ENCODE data around the gene HAUS8. TPM values are rescaled to one million over a fixed set of nuclear protein-coding genes. Genes with fewer than 3 reads are reported as not detected.

HAUS8 gene
- total and polyA plus RNA-seq, 2 donors (not counting 3 experiments of a cell fraction or from before 2014, with no cell fraction given): 9.6 to 30.3 TPM

GRCh38 chr19:17116996-17117702 is 41.9 kb upstream of the HAUS8 start:
- ChIA-PET POLR2A (no interaction called here), CTCF (interaction anchor here (0.6 kb wide), 1 partner anchor 30 kb away, joined by 3 read pairs; no protein-coding TSS in a partner anchor)
- no peaks in the 10 kb centered on the region for H3K4me1 ChIP-seq (ENCODE audit: control insufficient read depth, extremely low read depth, insufficient read depth, low read length)
- no peaks in the 10 kb centered on the region for H3K27me3 ChIP-seq (ENCODE audit: control insufficient read depth in 2 of 2, insufficient read depth in 2 of 2, low read length in 2 of 2)
- BruUV-seq (replicated peaks): no TSS peak
- H3K9me1 ChIP-seq (replicated peaks; ENCODE audit: control insufficient read depth, extremely low read depth, insufficient read depth, low read length): no peaks in the 10 kb centered on the region
- no peaks in the 10 kb centered on the region for H4K20me1 ChIP-seq (replicated peaks; ENCODE audit: control insufficient read depth, extremely low read depth, insufficient read depth, low read length)
- H3K9ac ChIP-seq (replicated peaks; ENCODE audit: extremely low read depth, insufficient read depth, low read length): no peak overlapping the region
- dilution Hi-C loops (cut with MboI; ENCODE audit: extremely low pct_ligation_motif_present, low sequenced_read_pairs): no loop called here
- H3K9me3 ChIP-seq (replicated peaks; ENCODE audit: control insufficient read depth, insufficient read depth, low read length): no peaks in the 10 kb centered on the region
- no peak overlapping the region for H2AFZ ChIP-seq (ENCODE audit: low read depth, low read length)
- DNase-seq (ENCODE audit: low read depth, low spot score) (no peak), FAIRE-seq (no peak)
- H3K79me2 ChIP-seq (ENCODE audit: control insufficient read depth, insufficient read depth, low read length): peaks cover 50% of the 10 kb centered on the region
- TF ChIP-seq FOS (IDR thresholded peaks at IDR 0.05; ENCODE audit: borderline replicate concordance, insufficient read depth, low read length) (no peak), MYC (IDR thresholded peaks at IDR 0.05; ENCODE audit: low read depth, low read length) (no peak), JUN (IDR thresholded peaks at IDR 0.05; ENCODE audit: borderline replicate concordance, insufficient read depth, insufficient read length, low read depth) (no peak), CTCF (IDR thresholded peaks at IDR 0.05; ENCODE audit: extremely low read depth in 1 of 2, insufficient read depth in 1 of 2, low read depth in 1 of 2, low read length in 2 of 2) (no peak), POLR2AphosphoS5 (IDR thresholded peaks at IDR 0.05; ENCODE audit: insufficient read depth, low read depth, low read length) (no peak), GATA2 (IDR thresholded peaks at IDR 0.05; ENCODE audit: insufficient read depth, insufficient read length, low read depth, low read length) (no peak), MAX (IDR thresholded peaks at IDR 0.05; ENCODE audit: insufficient read depth, insufficient read length) (no peak), POLR2A (IDR thresholded peaks at IDR 0.05; ENCODE audit: low read depth, low read length) (no peak), EZH2 (IDR thresholded peaks at IDR 0.05; ENCODE audit: borderline replicate concordance, low read depth, low read length, severe bottlenecking) (no peak)
- no peak overlapping the region for H3K27ac ChIP-seq (ENCODE audit: insufficient read depth, low read depth, low read length)
- peaks cover 2 to 6% of the 10 kb centered on the region in 2 experiments for H3K36me3 ChIP-seq (ENCODE audit: control insufficient read depth in 2 of 2, extremely low read depth in 1 of 2, insufficient read depth in 2 of 2, low read length in 2 of 2)
- H3K4me2 ChIP-seq (ENCODE audit: insufficient read depth, low read length): no peak overlapping the region
- no peak overlapping the region for H3K4me3 ChIP-seq (replicated peaks in 1 of 3; ENCODE audit: insufficient read depth in 1 of 3, low read depth in 1 of 3, low read length in 3 of 3)
- intact Hi-C loops (cut with micrococcal nuclease): no loop called here
